Mesendoderm (in vitro differentiated cells): ENCODE data around the gene MLH1.

Experiments
- DNase-seq: peaks from one replicate; pipeline ENCODE4 v3.0.0; 2013
- H2AK5ac ChIP-seq: 2 replicates; pipeline ENCODE4 v1.6.1; 2013; ENCODE audit warnings: low read length, inconsistent platforms
- H2BK120ac ChIP-seq: 2 replicates; pipeline ENCODE4 v1.6.1; 2013; ENCODE audit warnings: low read depth, mild to moderate bottlenecking, low read length, moderate library complexity, mixed read lengths
- H2BK15ac ChIP-seq: replicated peaks from 2 replicates; pipeline ENCODE4 v1.6.1; 2013; ENCODE audit warnings: low read depth, mild to moderate bottlenecking, moderate library complexity
- H2BK5ac ChIP-seq: 2 replicates; pipeline ENCODE4 v1.6.1; 2013; ENCODE audit warnings: low read length, inconsistent platforms
- H3K18ac ChIP-seq: 2 replicates; pipeline ENCODE4 v1.6.1; 2013; ENCODE audit warnings: mild to moderate bottlenecking, low read length, mixed read lengths
- H3K23ac ChIP-seq: one replicate; pipeline ENCODE4 v1.6.1; 2013; ENCODE audit warnings: low read length
- H3K27ac ChIP-seq: 2 replicates; pipeline ENCODE4 v1.5.1; 2013; ENCODE audit warnings: low read depth, mild to moderate bottlenecking, inconsistent platforms, low read length, moderate library complexity
- H3K27me3 ChIP-seq: 2 replicates; pipeline ENCODE4 v1.6.1; 2013; ENCODE audit warnings: low read length, control low read depth, mild to moderate bottlenecking, inconsistent platforms; ENCODE audit not compliant: insufficient read depth, poor library complexity
- H3K36me3 ChIP-seq: 2 replicates; pipeline ENCODE4 v1.6.1; 2013; ENCODE audit warnings: low read length, inconsistent platforms; ENCODE audit not compliant: control insufficient read depth, insufficient read depth
- H3K4ac ChIP-seq: one replicate; pipeline ENCODE4 v1.6.1; 2013; ENCODE audit warnings: low read depth, mild to moderate bottlenecking, low read length, moderate library complexity
- H3K4me1 ChIP-seq: 2 replicates; pipeline ENCODE4 v1.6.1; 2013; ENCODE audit warnings: low read depth, low read length, inconsistent platforms; ENCODE audit not compliant: control insufficient read depth
- H3K4me2 ChIP-seq: 2 replicates; pipeline ENCODE4 v1.6.1; 2013; ENCODE audit warnings: low read length
- H3K4me3 ChIP-seq: 2 replicates; pipeline ENCODE4 v1.5.1; 2013; ENCODE audit warnings: mild to moderate bottlenecking, low read length
- H3K56ac ChIP-seq: one replicate; pipeline ENCODE4 v1.6.1; 2013; ENCODE audit warnings: low read length
- H3K79me1 ChIP-seq: 2 replicates; pipeline ENCODE4 v1.6.1; 2013; ENCODE audit warnings: low read length, inconsistent platforms
- H3K79me2 ChIP-seq: 2 replicates; pipeline ENCODE4 v1.6.1; 2013; ENCODE audit warnings: mild to moderate bottlenecking, low read length; ENCODE audit not compliant: control insufficient read depth, insufficient read depth
- H3K9ac ChIP-seq: 2 replicates; pipeline ENCODE4 v1.6.1; 2013; ENCODE audit warnings: low read length, inconsistent platforms
- H4K5ac ChIP-seq: one replicate; pipeline ENCODE4 v1.6.1; 2013; ENCODE audit warnings: low read length
- H4K8ac ChIP-seq: one replicate; pipeline ENCODE4 v1.6.1; 2013; ENCODE audit warnings: low read depth, mild to moderate bottlenecking, control low read depth, low read length, moderate library complexity
- WGBS: extraction: QIAGEN DNeasy Blood & Tissue Kit; methylation state at CpG from one replicate; pipeline ENCODE4 v1.1.7; 2013; ENCODE audit warnings: low lambda C conversion rate, missing lambda C conversion rate; ENCODE audit not compliant: insufficient coverage; ENCODE audit errors: extremely low coverage; 5-methylcytosine and 5-hydroxymethylcytosine counted together

Gene MLH1

GRCh38 chr3:37096975-37097374, 103.7 kb downstream of the MLH1 start:
- no peak overlapping the region for H2AK5ac ChIP-seq
- no peaks in the 10 kb centered on the region for H3K36me3 ChIP-seq
- H2BK5ac ChIP-seq = no peak overlapping the region
- no peak for DNase-seq
- H3K23ac ChIP-seq = no peak overlapping the region
- H2BK15ac ChIP-seq = no peak overlapping the region
- no peak overlapping the region for H3K4me2 ChIP-seq
- H3K79me1 ChIP-seq = no peaks in the 10 kb centered on the region
- no peak overlapping the region for H2BK120ac ChIP-seq
- no peak overlapping the region for H4K8ac ChIP-seq
- no peak overlapping the region for H3K9ac ChIP-seq
- no CpG with 5 or more reads among the region's 1 CpG for WGBS
- no peak overlapping the region for H4K5ac ChIP-seq
- H3K4ac ChIP-seq = no peak overlapping the region
- no peaks in the 10 kb centered on the region for H3K27me3 ChIP-seq
- no peaks in the 10 kb centered on the region for H3K4me1 ChIP-seq
- H3K27ac ChIP-seq = no peak overlapping the region
- H3K4me3 ChIP-seq = no peak overlapping the region
- no peaks in the 10 kb centered on the region for H3K79me2 ChIP-seq
- no peak overlapping the region for H3K18ac ChIP-seq
- H3K56ac ChIP-seq = no peak overlapping the region

GRCh38 chr3:37097776-37098175, 104.5 kb downstream of the MLH1 start:
- Histone ChIP-seq H3K9ac (no peak overlapping the region), H3K4me1 (no peaks in the 10 kb centered on the region), H3K79me1 (no peaks in the 10 kb centered on the region), H3K36me3 (no peaks in the 10 kb centered on the region), H4K8ac (no peak overlapping the region), H2AK5ac (no peak overlapping the region), H2BK15ac (no peak overlapping the region), H2BK120ac (no peak overlapping the region), H3K23ac (no peak overlapping the region), H3K27ac (no peak overlapping the region), H3K56ac (no peak overlapping the region), H3K4me3 (no peak overlapping the region), H3K4ac (no peak overlapping the region), H3K18ac (no peak overlapping the region), H2BK5ac (no peak overlapping the region), H3K27me3 (no peaks in the 10 kb centered on the region), H4K5ac (no peak overlapping the region), H3K4me2 (no peak overlapping the region), H3K79me2 (no peaks in the 10 kb centered on the region)
- no peak for DNase-seq

- Histone ChIP-seq H4K5ac (no peak overlapping the region), H2BK5ac (no peak overlapping the region), H3K4me2 (no peak overlapping the region), H3K23ac (no peak overlapping the region), H3K27ac (no peak overlapping the region), H3K56ac (no peak overlapping the region), H2BK120ac (no peak overlapping the region), H3K79me2 (no peaks in the 10 kb centered on the region), H3K9ac (no peak overlapping the region), H3K4me1 (no peaks in the 10 kb centered on the region), H3K4ac (no peak overlapping the region), H2AK5ac (no peak overlapping the region), H3K36me3 (no peaks in the 10 kb centered on the region), H2BK15ac (no peak overlapping the region), H3K4me3 (no peak overlapping the region), H3K27me3 (no peaks in the 10 kb centered on the region), H4K8ac (no peak overlapping the region), H3K79me1 (no peaks in the 10 kb centered on the region), H3K18ac (no peak overlapping the region)
- DNase-seq = no peak
- WGBS = no CpG with 5 or more reads among the region's 2 CpGs
Measured at GRCh38 chr3:37098884-37099283, 105.6 kb downstream of the MLH1 start.

- H3K27me3 ChIP-seq = no peaks in the 10 kb centered on the region
- no peak overlapping the region for H3K4me3 ChIP-seq
- no peaks in the 10 kb centered on the region for H3K36me3 ChIP-seq
- no peaks in the 10 kb centered on the region for H3K79me2 ChIP-seq
- H4K5ac ChIP-seq = no peak overlapping the region
- no peak overlapping the region for H3K27ac ChIP-seq
- no peak overlapping the region for H3K9ac ChIP-seq
- H3K4ac ChIP-seq = no peak overlapping the region
- H2BK5ac ChIP-seq = no peak overlapping the region
- no peak overlapping the region for H3K23ac ChIP-seq
- H2BK120ac ChIP-seq = no peak overlapping the region
- DNase-seq = no peak
- H3K79me1 ChIP-seq = no peaks in the 10 kb centered on the region
- no peak overlapping the region for H2AK5ac ChIP-seq
- no peak overlapping the region for H3K56ac ChIP-seq
- no peak overlapping the region for H3K18ac ChIP-seq
- no peak overlapping the region for H3K4me2 ChIP-seq
- no peaks in the 10 kb centered on the region for H3K4me1 ChIP-seq
- no peak overlapping the region for H4K8ac ChIP-seq
- no peak overlapping the region for H2BK15ac ChIP-seq
Measured at GRCh38 chr3:37099469-37099868, 106.2 kb downstream of the MLH1 start.

GRCh38 chr3:37100411-37100810, 107.1 kb downstream of the MLH1 start:
- Histone ChIP-seq H3K27ac (no peak overlapping the region), H3K27me3 (no peaks in the 10 kb centered on the region), H3K4me2 (no peak overlapping the region), H4K5ac (no peak overlapping the region), H2AK5ac (no peak overlapping the region), H2BK15ac (no peak overlapping the region), H3K4me1 (no peaks in the 10 kb centered on the region), H3K18ac (no peak overlapping the region), H4K8ac (no peak overlapping the region), H3K36me3 (no peaks in the 10 kb centered on the region), H3K79me1 (no peaks in the 10 kb centered on the region), H3K23ac (no peak overlapping the region), H3K4ac (no peak overlapping the region), H3K9ac (no peak overlapping the region), H3K4me3 (no peak overlapping the region), H2BK5ac (no peak overlapping the region), H3K79me2 (no peaks in the 10 kb centered on the region), H2BK120ac (no peak overlapping the region), H3K56ac (no peak overlapping the region)
- no peak for DNase-seq
- WGBS = no CpG with 5 or more reads among the region's 1 CpG
